Activated CD4-positive, alpha-beta T cell treated with anti-CD3 and anti-CD28 coated beads, Interleukin-2, amount 10 ng/mL, durations not matched to agents 7 days and 5 days (primary cell): Measurements from ENCODE around the gene EPAS1. TPM values are rescaled to one million over a fixed set of nuclear protein-coding genes. Genes with fewer than 3 reads are reported as not detected.

Source experiments
- CTCF ChIA-PET: fragments of 350-600 bp; sonication (Branson Sonifier 250); formaldehyde crosslinking; loops from one replicate; lab custom pipeline; 2021; ENCODE audit warnings: antibody characterized with exemption; lab: Charles Lee
- POLR2A ChIA-PET: fragments of 350-600 bp; sonication (Branson Sonifier 250); formaldehyde crosslinking; loops from one replicate; lab custom pipeline; 2021; ENCODE audit warnings: antibody characterized with exemption; lab: Charles Lee
- DNase-seq: peaks from one replicate; pipeline ENCODE4 v3.0.0-alpha.2; 2020
- H3K27ac Mint-ChIP-seq: one replicate; pipeline ENCODE4 v1.8.0; 2021; ENCODE audit warnings: mild to moderate bottlenecking, moderate library complexity, mixed read lengths
- H3K27me3 Mint-ChIP-seq: one replicate; pipeline ENCODE4 v1.8.0; 2021; ENCODE audit warnings: mixed read lengths
- H3K36me3 Mint-ChIP-seq: one replicate; pipeline ENCODE4 v1.8.0; 2021; ENCODE audit warnings: low read depth, mixed read lengths
- H3K4me1 Mint-ChIP-seq: one replicate; pipeline ENCODE4 v1.8.0; 2021; ENCODE audit warnings: mixed read lengths
- H3K4me3 Mint-ChIP-seq: one replicate; pipeline ENCODE4 v1.8.0; 2021; ENCODE audit warnings: mild to moderate bottlenecking, moderate library complexity, mixed read lengths
- H3K9me3 Mint-ChIP-seq: one replicate; pipeline ENCODE4 v1.8.0; 2021; ENCODE audit warnings: mixed read lengths
- total RNA-seq, 2 experiments: library from RNA; stranded (reverse); gene quantifications; one replicate each; pipeline ENCODE4 v1.2.3, GENCODE V29; 2021

Gene EPAS1
- total RNA-seq, 2 experiments from 2014 or later: 6.9 to 7.9 TPM

DNA sequence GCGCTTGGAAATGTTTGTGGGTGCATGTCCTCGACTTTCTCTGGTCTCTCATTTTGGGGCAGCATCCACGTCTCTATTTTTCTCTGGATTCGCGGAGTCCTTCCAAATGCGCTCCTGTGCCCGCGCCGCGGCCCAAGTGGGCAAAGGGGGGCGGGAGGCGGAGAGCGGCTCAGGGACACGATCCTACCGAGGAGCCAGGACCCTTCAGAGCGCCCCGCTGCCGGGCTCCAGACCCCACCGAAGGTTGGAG, 990 bp downstream of the EPAS1 start:
- Mint-ChIP-seq H3K9me3 (no peaks in the 10 kb centered on the region), H3K4me1 (peaks cover 37% of the 10 kb centered on the region), H3K36me3 (no peaks in the 10 kb centered on the region), H3K27ac (peak overlapping the region; percentile 73), H3K27me3 (peaks cover 84% of the 10 kb centered on the region), H3K4me3 (peak overlapping the region; percentile 84)
- ChIA-PET POLR2A (no interaction called here), CTCF (interaction anchor here (1.3 kb wide), 1 partner anchor 235 kb away, joined by 5 read pairs; no protein-coding TSS in a partner anchor)
- DNase-seq: no peak

DNA sequence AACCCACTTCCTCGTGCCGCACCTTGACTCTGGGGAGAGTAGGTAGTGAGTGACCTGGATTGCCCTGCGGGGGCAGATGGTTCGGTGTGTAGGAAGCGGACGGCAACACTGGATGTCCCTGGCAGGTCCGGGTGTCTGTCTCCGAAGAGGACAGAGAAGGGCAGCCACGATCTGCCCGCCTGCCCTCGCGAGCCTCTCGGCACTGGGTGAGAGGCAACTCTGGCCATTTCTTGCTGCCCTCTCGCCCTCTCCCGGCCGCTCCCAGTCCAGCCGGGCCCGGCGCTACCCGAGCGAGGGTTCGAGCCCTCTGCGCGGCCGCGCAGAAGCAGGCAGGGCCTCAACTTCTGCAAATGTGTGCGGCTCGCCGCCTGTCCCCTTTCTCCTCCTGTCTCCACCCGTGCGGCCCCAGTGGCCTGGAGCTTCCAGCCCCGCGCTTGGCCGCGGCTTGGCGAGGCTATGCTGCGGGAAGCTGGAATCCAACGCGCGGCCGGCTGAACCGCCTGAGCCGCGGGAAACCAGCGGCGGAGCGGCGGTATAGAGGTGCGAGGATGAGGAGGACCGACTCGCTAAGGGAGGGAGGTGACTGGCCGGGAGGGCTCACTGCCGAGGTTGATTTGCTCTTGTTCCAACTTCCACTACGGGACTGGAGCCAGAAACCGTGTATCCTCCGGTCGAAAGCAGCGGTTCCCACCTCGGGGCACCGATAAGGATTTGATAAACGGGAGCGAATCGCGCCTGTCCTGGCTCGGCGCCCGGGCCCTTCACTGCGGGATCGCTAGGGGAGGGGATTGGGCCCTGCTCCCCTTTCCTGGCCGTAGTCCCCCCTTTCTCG, 1.5 kb downstream of the EPAS1 start:
- peaks cover 42% of the 10 kb centered on the region for H3K4me1 Mint-ChIP-seq
- H3K27ac Mint-ChIP-seq: no peak overlapping the region
- H3K36me3 Mint-ChIP-seq: no peaks in the 10 kb centered on the region

DNA sequence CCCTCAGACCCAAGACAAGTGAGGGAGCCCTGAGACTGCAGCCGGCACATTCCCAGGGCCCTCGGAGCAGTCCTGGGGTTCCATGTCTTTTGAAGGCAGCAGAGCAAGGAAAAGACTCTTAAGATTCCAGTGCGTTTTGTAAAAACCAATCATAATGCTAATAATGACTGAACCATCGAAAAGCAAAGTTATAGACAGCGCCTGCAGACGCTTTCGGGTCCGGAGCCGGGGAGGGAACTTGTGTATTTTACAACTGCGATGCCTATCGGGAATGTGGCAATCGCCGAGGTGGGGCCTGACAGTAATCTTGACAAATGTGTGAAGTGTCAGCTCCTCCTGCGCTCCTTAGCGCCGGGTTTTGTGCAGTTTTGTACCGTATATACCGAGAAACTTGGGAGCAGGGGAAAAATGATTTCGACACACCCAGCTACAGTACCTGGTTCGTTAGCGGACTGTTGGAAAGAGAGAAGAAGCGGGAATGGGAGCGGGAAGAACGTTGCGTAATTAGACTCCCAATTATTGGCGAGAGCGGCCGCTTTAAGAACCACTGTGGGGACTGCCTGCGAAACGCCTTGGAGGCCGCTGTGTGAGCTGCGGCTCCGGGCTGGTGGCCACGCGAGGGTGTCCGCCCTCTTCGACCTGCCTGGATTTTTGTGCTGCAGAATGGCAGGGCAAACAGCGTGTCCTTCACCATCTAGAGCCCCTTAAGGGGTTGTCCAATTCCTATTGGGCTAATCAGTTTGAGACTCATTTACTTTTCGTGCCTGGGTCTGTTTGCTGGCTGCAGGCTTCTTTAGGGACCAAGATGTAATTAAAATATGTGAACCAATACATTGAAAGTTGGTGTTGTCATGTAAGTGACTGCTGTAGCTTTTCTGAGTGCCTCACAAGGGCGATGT, 2.4 kb downstream of the EPAS1 start:
- H3K36me3 Mint-ChIP-seq: peaks cover under 1% of the 10 kb centered on the region
- H3K27me3 Mint-ChIP-seq: peaks cover 82% of the 10 kb centered on the region
- peaks cover under 1% of the 10 kb centered on the region for H3K9me3 Mint-ChIP-seq
- H3K27ac Mint-ChIP-seq: no peak overlapping the region
- peak overlapping the region; percentile 84 for H3K4me3 Mint-ChIP-seq
- ChIA-PET POLR2A (no interaction called here), CTCF (interaction anchor here (0.6 kb wide), 2 partner anchors 1600 to 1829 kb away, joined by 3 to 4 read pairs; no protein-coding TSS in a partner anchor)
- H3K4me1 Mint-ChIP-seq: peaks cover 50% of the 10 kb centered on the region
- no peak for DNase-seq

More for the DNA sequence above, 1.5 kb downstream of the EPAS1 start:
- no peaks in the 10 kb centered on the region for H3K9me3 Mint-ChIP-seq
- no peak for DNase-seq
- peak overlapping the region; percentile 84 for H3K4me3 Mint-ChIP-seq
- CTCF ChIA-PET: interaction anchor here (0.6 kb wide), 2 partner anchors 1601 to 1830 kb away, joined by 3 to 4 read pairs; no protein-coding TSS in a partner anchor
- peaks cover 85% of the 10 kb centered on the region for H3K27me3 Mint-ChIP-seq
- POLR2A ChIA-PET: no interaction called here

DNA sequence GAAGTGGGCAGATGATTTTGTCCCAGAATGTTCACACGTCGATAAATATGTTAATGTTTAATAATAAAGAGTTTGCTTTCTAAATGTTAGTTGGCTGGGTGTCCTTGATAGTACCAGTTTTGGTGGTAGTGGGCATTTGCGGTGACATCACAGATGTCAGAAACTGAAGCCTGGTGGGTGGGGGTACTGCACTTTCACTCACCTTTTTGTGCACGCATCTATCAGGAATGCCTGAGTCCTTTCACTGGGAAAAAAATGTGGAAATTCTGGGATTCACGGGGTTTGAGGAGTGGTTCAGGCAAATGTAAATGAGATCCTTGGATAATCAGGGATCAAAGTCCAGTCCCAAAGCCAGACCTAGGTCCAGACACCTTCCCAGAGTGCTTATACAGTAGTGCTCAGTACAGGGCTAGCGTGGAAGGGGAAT, 3.2 kb downstream of the EPAS1 start:
- no peak overlapping the region for H3K4me3 Mint-ChIP-seq
- H3K27me3 Mint-ChIP-seq: peaks cover 80% of the 10 kb centered on the region
- ChIA-PET POLR2A (no interaction called here), CTCF (no interaction called here)
- peaks cover 7% of the 10 kb centered on the region for H3K36me3 Mint-ChIP-seq
- H3K27ac Mint-ChIP-seq: no peak overlapping the region
- DNase-seq: no peak
- peaks cover 7% of the 10 kb centered on the region for H3K9me3 Mint-ChIP-seq
- peaks cover 55% of the 10 kb centered on the region for H3K4me1 Mint-ChIP-seq

DNA sequence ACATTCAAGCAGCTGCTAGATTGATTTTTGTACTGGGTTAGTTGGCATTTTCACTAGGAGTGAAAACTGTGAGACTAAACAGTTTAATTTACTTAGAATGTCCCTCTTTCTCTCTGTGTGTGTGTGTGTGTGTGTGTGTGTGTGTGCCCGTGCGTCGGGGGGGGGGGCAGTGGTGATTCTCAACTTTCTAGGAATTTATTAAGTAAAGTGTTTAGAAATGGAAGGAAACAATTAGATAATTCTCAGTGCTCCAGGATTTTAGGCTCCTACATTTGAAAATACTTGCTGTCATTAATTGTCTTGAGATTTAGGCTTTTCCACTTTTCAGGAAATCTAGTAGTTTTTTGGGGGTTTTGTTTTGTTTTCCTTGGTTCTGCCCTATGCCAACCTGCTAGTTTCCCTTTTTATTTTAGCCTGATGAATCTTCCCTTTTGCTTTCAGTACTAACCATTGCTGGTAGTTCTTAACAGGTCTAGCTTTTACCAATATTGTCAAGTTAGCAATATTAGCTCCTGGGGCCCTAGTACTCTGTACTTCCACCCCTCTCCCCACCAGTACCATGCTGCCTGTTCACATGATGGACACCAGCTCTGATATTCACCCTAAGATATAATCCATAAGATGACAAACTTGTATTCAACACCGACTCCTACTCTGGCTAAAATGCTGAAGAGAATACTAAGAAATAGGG, 4.9 kb downstream of the EPAS1 start:
- Mint-ChIP-seq H3K4me1 (peaks cover 51% of the 10 kb centered on the region), H3K4me3 (no peak overlapping the region), H3K36me3 (peaks cover 10% of the 10 kb centered on the region), H3K9me3 (peaks cover 8% of the 10 kb centered on the region), H3K27me3 (peaks cover 82% of the 10 kb centered on the region), H3K27ac (no peak overlapping the region)
- POLR2A ChIA-PET: no interaction called here
- CTCF ChIA-PET: interaction anchor here (0.8 to 1.1 kb wide), 2 partner anchors 8 to 239 kb away, joined by 3 to 9 read pairs; no protein-coding TSS in a partner anchor
- DNase-seq: no peak

DNA sequence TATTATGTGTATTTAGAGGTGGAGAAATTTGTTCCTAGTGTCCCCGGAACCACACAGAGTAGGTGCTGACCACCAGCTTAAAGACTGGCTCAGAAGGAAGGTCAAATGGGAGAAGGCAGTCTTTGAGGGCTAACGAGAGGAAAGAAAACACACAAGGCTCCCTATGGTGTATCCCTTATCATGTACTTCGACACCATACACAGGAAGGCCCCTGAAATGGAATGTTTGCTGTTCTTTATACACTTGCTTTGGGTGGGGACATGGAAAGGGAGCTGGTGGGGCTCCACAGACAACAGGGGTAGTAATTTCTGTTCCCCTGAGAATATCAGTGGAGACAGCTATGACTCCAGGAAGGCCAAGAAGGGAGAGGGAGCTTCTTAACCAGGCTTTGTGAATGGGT, 6.0 kb downstream of the EPAS1 start:
- H3K9me3 Mint-ChIP-seq: peaks cover 8% of the 10 kb centered on the region
- ChIA-PET CTCF (interaction anchor here (1.1 kb wide), 1 partner anchor 9 kb away, joined by 9 read pairs; no protein-coding TSS in a partner anchor), POLR2A (no interaction called here)
- no peak overlapping the region for H3K4me3 Mint-ChIP-seq
- DNase-seq: no peak
- H3K27ac Mint-ChIP-seq: no peak overlapping the region
- H3K36me3 Mint-ChIP-seq: peaks cover 10% of the 10 kb centered on the region
- H3K4me1 Mint-ChIP-seq: peaks cover 42% of the 10 kb centered on the region
- H3K27me3 Mint-ChIP-seq: peaks cover 82% of the 10 kb centered on the region

DNA sequence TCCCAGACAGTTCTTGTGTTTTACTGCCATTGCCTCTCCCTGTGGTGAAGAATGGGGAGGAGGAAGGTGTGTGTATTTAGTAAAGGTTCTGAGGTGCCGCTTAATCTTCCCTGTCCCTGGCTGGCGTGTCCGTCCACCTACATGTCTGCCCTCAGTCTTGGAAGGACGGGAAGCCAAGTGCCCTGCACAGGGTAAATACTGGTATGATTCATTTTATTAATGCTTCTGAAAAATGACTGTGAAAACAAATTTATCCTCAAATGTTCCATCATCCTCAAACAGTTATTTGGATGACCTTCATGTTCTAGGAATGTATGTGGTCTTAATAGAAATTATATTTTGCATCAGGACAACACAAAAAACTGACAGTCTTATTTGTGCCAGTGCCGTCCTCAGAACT, 6.6 kb downstream of the EPAS1 start:
- Mint-ChIP-seq H3K4me1 (peaks cover 38% of the 10 kb centered on the region), H3K27ac (no peak overlapping the region), H3K9me3 (peaks cover 8% of the 10 kb centered on the region), H3K4me3 (no peak overlapping the region), H3K36me3 (peaks cover 10% of the 10 kb centered on the region), H3K27me3 (peaks cover 77% of the 10 kb centered on the region)
- CTCF ChIA-PET: interaction anchor here (1.2 kb wide), 1 partner anchor 68 kb away, joined by 3 read pairs; no protein-coding TSS in a partner anchor
- POLR2A ChIA-PET: no interaction called here
- DNase-seq: no peak

DNA sequence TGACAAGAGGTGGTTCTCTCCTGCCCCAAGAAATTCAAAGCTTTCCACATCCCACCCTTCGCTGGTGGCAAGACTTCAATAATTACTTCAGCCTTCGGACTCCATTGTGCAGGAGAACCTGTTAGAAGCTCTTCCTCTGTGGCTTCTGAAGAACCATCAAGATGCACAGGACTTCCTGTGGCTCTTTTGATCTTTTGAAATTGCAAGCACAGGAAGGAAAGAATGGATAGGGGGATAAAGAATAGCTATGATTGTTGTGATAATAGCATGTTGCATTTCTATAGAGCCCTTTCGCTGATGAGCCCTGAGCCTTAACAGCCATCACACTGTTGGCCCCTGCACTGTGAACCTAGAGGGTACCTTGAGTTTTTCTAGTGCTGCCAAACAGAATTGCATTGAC, 7.4 kb downstream of the EPAS1 start:
- DNase-seq: peak; percentile 28
- CTCF ChIA-PET: interaction anchor here (1.0 to 1.2 kb wide), 2 partner anchors 10 to 67 kb away, joined by 3 read pairs; no protein-coding TSS in a partner anchor
- Mint-ChIP-seq H3K4me1 (peaks cover 30% of the 10 kb centered on the region), H3K27me3 (peaks cover 72% of the 10 kb centered on the region), H3K36me3 (peaks cover 10% of the 10 kb centered on the region), H3K27ac (no peak overlapping the region), H3K4me3 (no peak overlapping the region), H3K9me3 (peaks cover 8% of the 10 kb centered on the region)
- POLR2A ChIA-PET: no interaction called here

DNA sequence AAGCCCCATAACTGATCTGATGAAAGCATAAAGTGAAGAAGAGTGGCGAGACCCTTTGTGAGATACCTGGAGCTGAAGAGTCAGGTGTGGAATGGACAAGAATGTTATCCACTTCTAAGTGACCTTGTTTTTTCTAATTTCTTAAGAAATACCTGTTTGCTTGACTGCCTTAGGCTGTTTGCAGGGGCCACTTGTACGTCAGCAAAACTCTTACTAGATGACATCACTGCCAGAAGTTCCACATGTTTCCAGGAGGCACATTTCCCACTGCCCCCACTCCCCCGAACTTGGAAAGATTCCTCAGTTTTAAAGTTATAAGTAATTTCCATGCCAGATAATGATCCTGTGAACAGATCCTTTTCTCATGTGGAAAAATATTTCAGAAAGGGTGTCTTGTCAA, 8.0 kb downstream of the EPAS1 start:
- H3K36me3 Mint-ChIP-seq: peaks cover 10% of the 10 kb centered on the region
- H3K4me3 Mint-ChIP-seq: no peak overlapping the region
- no peak overlapping the region for H3K27ac Mint-ChIP-seq
- peaks cover 8% of the 10 kb centered on the region for H3K9me3 Mint-ChIP-seq
- peaks cover 30% of the 10 kb centered on the region for H3K4me1 Mint-ChIP-seq
- H3K27me3 Mint-ChIP-seq: peaks cover 67% of the 10 kb centered on the region
- POLR2A ChIA-PET: no interaction called here
- CTCF ChIA-PET: interaction anchor here (1.0 to 1.2 kb wide), 2 partner anchors 11 to 67 kb away, joined by 3 read pairs; no protein-coding TSS in a partner anchor
- DNase-seq: no peak

DNA sequence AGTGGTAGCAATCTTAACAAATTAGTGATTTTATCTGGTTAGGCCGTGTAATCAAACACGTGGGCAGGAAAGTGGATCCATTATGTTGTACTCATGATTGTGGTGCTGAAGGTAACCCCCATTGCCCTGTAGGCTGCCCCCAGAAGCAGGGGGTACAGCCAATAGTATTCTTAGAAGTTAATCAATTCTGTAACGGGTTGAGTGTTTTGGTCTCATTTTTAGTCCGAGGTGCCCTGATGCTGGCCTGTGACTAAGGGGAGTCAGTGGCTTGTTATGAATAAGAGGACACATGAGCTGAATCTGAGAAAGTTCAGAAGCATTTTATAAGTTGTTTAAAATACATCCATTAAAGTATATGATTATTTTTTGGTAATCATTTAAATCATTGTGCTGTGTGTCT, 8.6 kb downstream of the EPAS1 start:
- ChIA-PET CTCF (no interaction called here), POLR2A (no interaction called here)
- Mint-ChIP-seq H3K36me3 (peaks cover 10% of the 10 kb centered on the region), H3K27me3 (peaks cover 61% of the 10 kb centered on the region), H3K9me3 (peaks cover 8% of the 10 kb centered on the region), H3K27ac (no peak overlapping the region), H3K4me1 (peaks cover 30% of the 10 kb centered on the region), H3K4me3 (no peak overlapping the region)
- DNase-seq: no peak

DNA sequence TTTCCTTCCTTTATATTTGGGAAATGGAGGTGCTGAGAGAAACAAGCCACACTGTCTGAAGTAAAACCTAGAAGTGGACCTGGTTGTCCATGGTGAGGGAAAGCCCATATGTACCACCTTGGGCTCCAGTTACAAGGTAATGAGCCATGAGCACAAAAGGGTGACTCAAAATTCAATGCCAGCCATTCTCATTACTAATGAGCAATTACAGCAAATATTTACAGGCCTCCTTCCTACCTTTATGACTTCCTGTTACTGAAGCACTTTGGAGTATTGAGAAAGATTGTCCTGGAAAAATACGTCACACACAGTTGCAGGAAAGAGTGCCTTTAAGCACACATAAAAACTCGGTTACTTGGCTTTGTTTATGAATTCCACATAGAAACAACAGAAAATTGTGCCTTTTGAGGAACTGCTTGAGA, 9.1 kb downstream of the EPAS1 start:
- H3K9me3 Mint-ChIP-seq: peaks cover 8% of the 10 kb centered on the region
- H3K36me3 Mint-ChIP-seq: peaks cover 10% of the 10 kb centered on the region
- POLR2A ChIA-PET: no interaction called here
- H3K4me1 Mint-ChIP-seq: peaks cover 30% of the 10 kb centered on the region
- no peak overlapping the region for H3K27ac Mint-ChIP-seq
- CTCF ChIA-PET: no interaction called here
- H3K27me3 Mint-ChIP-seq: peaks cover 56% of the 10 kb centered on the region
- H3K4me3 Mint-ChIP-seq: no peak overlapping the region
- DNase-seq: no peak

DNA sequence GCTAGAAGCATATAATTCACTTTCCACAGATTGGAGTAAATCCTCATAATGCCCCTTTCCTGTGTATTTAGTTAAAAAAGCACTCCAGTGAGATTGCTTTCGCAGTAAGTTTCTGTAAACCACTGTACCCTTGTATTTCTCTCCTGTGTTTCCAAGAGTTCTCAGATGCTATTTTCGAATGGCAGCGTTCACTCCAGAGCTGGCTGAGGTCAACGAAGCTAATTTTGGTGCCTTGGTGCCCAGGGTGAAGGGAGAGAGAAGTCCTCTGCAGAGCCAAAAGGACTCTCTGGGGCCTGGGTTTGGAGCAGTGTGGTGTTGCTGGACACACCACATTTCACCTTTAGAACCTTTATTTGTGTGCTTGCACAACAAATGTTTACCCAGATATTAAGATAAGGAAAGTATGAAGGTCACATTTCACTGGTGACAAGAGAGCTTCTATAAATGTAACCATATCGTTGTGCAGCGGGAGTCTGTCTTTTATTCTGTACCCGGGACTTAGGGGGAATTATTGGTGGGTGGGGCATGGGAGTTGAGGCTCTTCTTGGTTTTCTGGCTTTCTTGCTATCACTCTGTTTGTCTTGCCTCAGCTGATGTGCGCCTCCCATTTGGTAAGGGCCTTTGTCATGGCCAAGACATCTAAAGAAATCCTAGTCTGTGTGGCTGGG, 9.9 kb downstream of the EPAS1 start:
- DNase-seq: no peak
- CTCF ChIA-PET: interaction anchor here (1.6 kb wide), 1 partner anchor 10 kb away, joined by 4 read pairs; no protein-coding TSS in a partner anchor
- Mint-ChIP-seq H3K9me3 (peaks cover 8% of the 10 kb centered on the region), H3K4me1 (peaks cover 30% of the 10 kb centered on the region), H3K36me3 (peaks cover 10% of the 10 kb centered on the region), H3K4me3 (no peak overlapping the region), H3K27ac (no peak overlapping the region), H3K27me3 (peaks cover 51% of the 10 kb centered on the region)
- POLR2A ChIA-PET: no interaction called here
